ENCODE measurements around the gene PDZD2. TPM values are rescaled to one million over a fixed set of nuclear protein-coding genes. Genes with fewer than 3 reads are reported as not detected.

Gene PDZD2
- total and polyA plus RNA-seq, 9 donors, result 21.2 to 58.2 (median 37.8) TPM

GRCh38 chr5:31990081-31990650 lies 351.2 kb downstream of the PDZD2 start:
- TF ChIP-seq EP300 (IDR thresholded peaks at IDR 0.05) (no peak), CTCF (IDR thresholded peaks at IDR 0.05) (no peak), POLR2A (IDR thresholded peaks at IDR 0.05) (no peak)
- Histone ChIP-seq H3K27me3 (no peaks in the 10 kb centered on the region), H3K36me3 (no peaks in the 10 kb centered on the region), H3K4me3 (no peak overlapping the region), H3K4me1 (ENCODE audit: insufficient read depth) (peaks cover 16% of the 10 kb centered on the region), H3K9me3 (no peaks in the 10 kb centered on the region), H3K27ac (peak overlapping the region in 1 of 2 donors; percentile 11)
- intact Hi-C loops (cut with DNase I), result no loop called here
- no peak for DNase-seq
- WGBS, 3 donors, result 23 to 50% (median 38%) methylated on average over 10 of the region's 10 CpGs

- Histone ChIP-seq H3K27me3 (no peaks in the 10 kb centered on the region), H3K27ac (peak overlapping the region in 1 of 2 donors; percentile 11), H3K9me3 (no peaks in the 10 kb centered on the region), H3K36me3 (no peaks in the 10 kb centered on the region), H3K4me3 (no peak overlapping the region), H3K4me1 (ENCODE audit: insufficient read depth) (peaks cover 16% of the 10 kb centered on the region)
- intact Hi-C loops (cut with DNase I), result no loop called here
- DNase-seq, result no peak
- 70 to 82% (median 72%) methylated on average over 3 of the region's 3 CpGs for WGBS, 3 donors
- TF ChIP-seq POLR2A (IDR thresholded peaks at IDR 0.05) (no peak), EP300 (IDR thresholded peaks at IDR 0.05) (no peak), CTCF (IDR thresholded peaks at IDR 0.05) (no peak)
Observed at GRCh38 chr5:31990701-31991110, 351.8 kb downstream of the PDZD2 start.

GRCh38 chr5:31992377-31992776 lies 353.4 kb downstream of the PDZD2 start:
- Histone ChIP-seq H3K4me3 (no peak overlapping the region), H3K27me3 (no peaks in the 10 kb centered on the region), H3K9me3 (no peaks in the 10 kb centered on the region), H3K36me3 (no peaks in the 10 kb centered on the region), H3K4me1 (ENCODE audit: insufficient read depth) (peaks cover 16% of the 10 kb centered on the region), H3K27ac (no peak overlapping the region)
- no peak for DNase-seq
- WGBS, 3 donors, result 95 to 98% (median 95%) methylated on average over 2 of the region's 2 CpGs
- intact Hi-C loops (cut with DNase I), result no loop called here
- TF ChIP-seq CTCF (IDR thresholded peaks at IDR 0.05) (no peak), POLR2A (IDR thresholded peaks at IDR 0.05) (no peak), EP300 (IDR thresholded peaks at IDR 0.05) (no peak)

DNA sequence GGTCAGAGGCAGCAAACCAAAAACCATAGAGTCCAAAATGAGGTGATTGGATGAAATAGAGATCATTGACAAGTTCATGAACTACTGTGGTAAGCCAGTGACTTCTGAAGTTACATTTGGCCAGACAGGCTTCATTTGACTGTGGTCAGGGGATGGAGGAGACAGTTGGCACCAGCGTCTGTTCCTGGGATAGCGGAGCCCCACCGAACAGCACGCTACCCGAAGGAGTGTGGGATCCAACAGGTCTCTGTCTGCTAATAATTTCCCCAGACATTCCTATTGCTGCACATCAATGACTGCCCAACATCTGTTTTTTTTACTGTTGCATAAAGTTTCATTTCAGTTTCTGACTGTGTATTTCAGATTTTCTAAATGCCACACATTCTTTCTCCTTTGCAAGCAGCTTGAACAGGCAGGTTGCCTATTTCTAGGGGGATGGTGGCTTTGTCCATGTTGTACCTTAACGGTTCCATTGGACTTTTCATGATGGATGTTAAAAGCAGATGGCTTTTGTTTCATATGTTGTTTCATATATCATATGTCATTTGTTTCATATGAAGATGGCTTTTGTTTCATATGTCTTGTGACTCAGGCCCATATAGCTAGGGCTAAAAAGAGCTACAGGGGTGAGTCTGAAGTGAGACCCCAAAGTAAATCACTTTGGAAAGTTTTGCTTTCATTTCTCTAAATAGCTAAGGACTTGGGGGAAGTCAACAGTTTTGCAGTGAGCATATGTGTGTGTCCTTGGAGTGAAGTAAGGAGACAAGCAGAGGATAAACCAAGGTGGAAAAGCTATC lies 354.4 kb downstream of the PDZD2 start:
- WGBS, 3 donors, result 19 to 23% (median 23%) methylated on average over 6 of the region's 6 CpGs
- Histone ChIP-seq H3K27me3 (no peaks in the 10 kb centered on the region), H3K36me3 (no peaks in the 10 kb centered on the region), H3K9me3 (no peaks in the 10 kb centered on the region), H3K4me1 (ENCODE audit: insufficient read depth) (peaks cover 16% of the 10 kb centered on the region), H3K27ac (no peak overlapping the region), H3K4me3 (no peak overlapping the region)
- DNase-seq, result no peak
- intact Hi-C loops (cut with DNase I), result no loop called here
- TF ChIP-seq EP300 (IDR thresholded peaks at IDR 0.05) (no peak), CTCF (IDR thresholded peaks at IDR 0.05) (no peak), POLR2A (IDR thresholded peaks at IDR 0.05) (no peak)
